ENCODE data around the gene OR2T3.
"Not testable (repeated sequence)": the region's sequence is repeated elsewhere in the genome, so short reads cannot be mapped to it uniquely, and the experiment has no call there.

The OR2T3 gene

GRCh38 chr1:248473051-248473450 is at the start of gene OR2T3:
Gene OR2T3 (plus strand): TSS chr1:248473351. CDS start chr1:248473351, 0 bp downstream.
- DNase-seq: not testable (repeated sequence)

GRCh38 chr1:248427526-248428191 is 45.5 kb upstream of the OR2T3 start:
- DNase-seq: not testable (repeated sequence)

- DNase-seq: not testable (repeated sequence)
Observed at GRCh38 chr1:248428192-248428533, 45.0 kb upstream of the OR2T3 start.

GRCh38 chr1:248431683-248432082 is 41.5 kb upstream of the OR2T3 start:
- DNase-seq: not testable (repeated sequence)

- not testable (repeated sequence) for DNase-seq
Observed at GRCh38 chr1:248432201-248432600, 41.0 kb upstream of the OR2T3 start.

GRCh38 chr1:248433811-248434415 is 39.2 kb upstream of the OR2T3 start:
- not testable (repeated sequence) for DNase-seq

- DNase-seq: not testable (repeated sequence)
Observed at GRCh38 chr1:248434913-248435312, 38.2 kb upstream of the OR2T3 start.

GRCh38 chr1:248436303-248436702 is 36.8 kb upstream of the OR2T3 start:
- not testable (repeated sequence) for DNase-seq

GRCh38 chr1:248438668-248439067 is 34.5 kb upstream of the OR2T3 start:
- DNase-seq: not testable (repeated sequence)

- DNase-seq: not testable (repeated sequence)
Observed at GRCh38 chr1:248439283-248439682, 33.9 kb upstream of the OR2T3 start.

- not testable (repeated sequence) for DNase-seq
Observed at GRCh38 chr1:248442500-248443277, 30.5 kb upstream of the OR2T3 start.

GRCh38 chr1:248444603-248445002 is 28.5 kb upstream of the OR2T3 start:
- DNase-seq: not testable (repeated sequence)

GRCh38 chr1:248445399-248445798 is 27.8 kb upstream of the OR2T3 start, which contains the start of gene OR2T2:
Gene OR2T2 (plus strand): TSS chr1:248445637. CDS start chr1:248452798, 7,161 bp downstream.
- not testable (repeated sequence) for DNase-seq

GRCh38 chr1:248448409-248449074 is 24.6 kb upstream of the OR2T3 start:
- not testable (repeated sequence) for DNase-seq

- DNase-seq: not testable (repeated sequence)
Observed at GRCh38 chr1:248449821-248450465, 23.2 kb upstream of the OR2T3 start.

GRCh38 chr1:248450466-248451145 is 22.5 kb upstream of the OR2T3 start:
- DNase-seq: not testable (repeated sequence)

- not testable (repeated sequence) for DNase-seq
Observed at GRCh38 chr1:248453619-248454018, 19.5 kb upstream of the OR2T3 start.

GRCh38 chr1:248455045-248455444 is 18.1 kb upstream of the OR2T3 start:
- DNase-seq: not testable (repeated sequence)

- not testable (repeated sequence) for DNase-seq
Observed at GRCh38 chr1:248456635-248457034, 16.5 kb upstream of the OR2T3 start.

GRCh38 chr1:248459117-248459516 is 14.0 kb upstream of the OR2T3 start:
- not testable (repeated sequence) for DNase-seq

- no peak for DNase-seq
Observed at GRCh38 chr1:248471154-248471553, 2.0 kb upstream of the OR2T3 start.

GRCh38 chr1:248472111-248472510 is 1.0 kb upstream of the OR2T3 start:
- not testable (repeated sequence) for DNase-seq

Measured in NCI-H82 (cell line).